ENCODE results near the gene CLCN2.
A peak's percentile ranks its signal among the peaks of the same experiment; 100 is the strongest.

Gene CLCN2

GRCh38 chr3:184372296-184372821 lies 11.0 kb upstream of the CLCN2 start:
- H3K27ac ChIP-seq (ENCODE audit: insufficient read depth, low read depth, low read length, poor library complexity, severe bottlenecking) = no peak overlapping the region
- 86 to 91% methylated on average over 8 of the region's 8 CpGs for WGBS, 2 experiments
- H3K4me3 ChIP-seq (ENCODE audit: insufficient read depth, low read depth, low read length) = no peak overlapping the region
- peaks cover 21% of the 10 kb centered on the region for H3K36me3 ChIP-seq (ENCODE audit: control insufficient read depth, insufficient read depth, low read length)
- H3K27me3 ChIP-seq (ENCODE audit: control insufficient read depth, insufficient read depth, low read length, poor library complexity, severe bottlenecking) = no peaks in the 10 kb centered on the region
- H3K9me3 ChIP-seq (ENCODE audit: control insufficient read depth, low read length) = no peaks in the 10 kb centered on the region
- H3K4me1 ChIP-seq (ENCODE audit: control insufficient read depth, insufficient read depth, low read length) = peaks cover 6% of the 10 kb centered on the region

GRCh38 chr3:184371570-184372018 lies 10.2 kb upstream of the CLCN2 start:
- Histone ChIP-seq H3K27me3 (ENCODE audit: control insufficient read depth, insufficient read depth, low read length, poor library complexity, severe bottlenecking) (no peaks in the 10 kb centered on the region), H3K4me3 (ENCODE audit: insufficient read depth, low read depth, low read length) (no peak overlapping the region), H3K9me3 (ENCODE audit: control insufficient read depth, low read length) (no peaks in the 10 kb centered on the region), H3K4me1 (ENCODE audit: control insufficient read depth, insufficient read depth, low read length) (peaks cover 3% of the 10 kb centered on the region), H3K36me3 (ENCODE audit: control insufficient read depth, insufficient read depth, low read length) (peaks cover 29% of the 10 kb centered on the region), H3K27ac (ENCODE audit: insufficient read depth, low read depth, low read length, poor library complexity, severe bottlenecking) (no peak overlapping the region)
- WGBS, 2 experiments = 50 to 58% methylated on average over 5 of the region's 5 CpGs

- Histone ChIP-seq H3K27me3 (ENCODE audit: control insufficient read depth, insufficient read depth, low read length, poor library complexity, severe bottlenecking) (no peaks in the 10 kb centered on the region), H3K4me3 (ENCODE audit: insufficient read depth, low read depth, low read length) (no peak overlapping the region), H3K9me3 (ENCODE audit: control insufficient read depth, low read length) (no peaks in the 10 kb centered on the region), H3K27ac (ENCODE audit: insufficient read depth, low read depth, low read length, poor library complexity, severe bottlenecking) (no peak overlapping the region), H3K36me3 (ENCODE audit: control insufficient read depth, insufficient read depth, low read length) (peaks cover 40% of the 10 kb centered on the region), H3K4me1 (ENCODE audit: control insufficient read depth, insufficient read depth, low read length) (peaks cover 3% of the 10 kb centered on the region)
- 93 to 96% methylated on average over 3 of the region's 3 CpGs for whole genome bisulfite sequencing, 2 experiments
Observed at GRCh38 chr3:184368586-184369183, 7.3 kb upstream of the CLCN2 start.

DNA sequence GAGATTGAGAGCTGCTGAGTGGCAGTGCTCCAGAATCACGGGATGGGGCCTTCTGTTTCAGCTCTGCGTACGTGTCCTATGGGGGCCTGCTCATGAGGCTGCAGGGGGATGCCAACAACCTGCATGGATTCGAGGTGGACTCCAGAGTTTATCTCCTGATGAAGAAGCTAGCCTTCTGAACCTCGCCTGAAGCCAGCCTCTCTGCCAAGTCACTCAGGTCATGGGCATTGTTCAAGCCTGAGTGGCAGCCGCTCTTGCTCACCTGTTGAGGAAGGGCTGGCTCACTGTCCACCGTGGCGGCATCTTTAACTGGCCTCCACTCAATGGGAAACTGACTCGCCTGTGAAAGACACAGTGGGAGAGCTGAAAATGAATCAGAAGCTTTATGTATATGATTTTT lies 6.7 kb upstream of the CLCN2 start:
- no peaks in the 10 kb centered on the region for H3K27me3 ChIP-seq (ENCODE audit: control insufficient read depth, insufficient read depth, low read length, poor library complexity, severe bottlenecking)
- 94 to 97% methylated on average over 9 of the region's 9 CpGs for WGBS, 2 experiments

DNA sequence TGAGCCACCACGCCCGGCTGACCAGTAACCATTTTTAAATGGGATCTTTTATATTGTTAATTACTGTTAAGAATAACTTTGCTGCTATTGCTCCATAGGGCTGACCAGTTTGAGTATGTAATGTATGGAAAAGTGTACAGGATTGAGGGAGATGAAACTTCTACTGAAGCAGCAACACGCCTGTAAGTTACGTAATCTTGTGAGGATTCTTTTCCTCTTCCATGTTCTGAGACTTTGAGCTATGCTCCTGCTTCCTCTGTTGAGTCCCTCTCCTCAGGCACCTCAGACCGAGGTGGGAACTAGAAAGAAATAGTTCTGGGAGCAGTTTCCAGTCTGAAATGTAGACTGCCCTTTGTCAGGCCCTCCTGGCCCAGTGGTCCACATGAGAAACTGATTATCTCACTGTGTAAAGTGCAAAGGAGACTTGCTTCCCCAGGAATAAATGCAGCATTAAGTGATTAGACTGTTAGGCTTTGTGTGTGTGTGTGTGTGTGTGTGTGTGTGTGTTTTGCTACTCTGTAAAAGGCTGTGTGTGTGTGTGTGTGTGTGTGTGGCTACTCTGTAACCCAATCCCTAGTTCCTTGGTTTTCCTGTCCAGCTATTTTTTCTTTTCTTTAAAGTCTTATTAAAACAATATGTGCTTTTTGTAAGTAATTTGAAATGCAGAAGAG lies 5.3 kb upstream of the CLCN2 start:
- H3K4me3 ChIP-seq (ENCODE audit: insufficient read depth, low read depth, low read length) = no peak overlapping the region
- H3K27ac ChIP-seq (ENCODE audit: insufficient read depth, low read depth, low read length, poor library complexity, severe bottlenecking) = no peak overlapping the region
- no peaks in the 10 kb centered on the region for H3K9me3 ChIP-seq (ENCODE audit: control insufficient read depth, low read length)
- H3K36me3 ChIP-seq (ENCODE audit: control insufficient read depth, insufficient read depth, low read length) = peaks cover 40% of the 10 kb centered on the region
- WGBS, 2 experiments = 96% methylated on average over 5 of the region's 5 CpGs
- H3K27me3 ChIP-seq (ENCODE audit: control insufficient read depth, insufficient read depth, low read length, poor library complexity, severe bottlenecking) = no peaks in the 10 kb centered on the region
- H3K4me1 ChIP-seq (ENCODE audit: control insufficient read depth, insufficient read depth, low read length) = peaks cover 2% of the 10 kb centered on the region

More for the DNA sequence above, 6.7 kb upstream of the CLCN2 start:
- Histone ChIP-seq H3K9me3 (ENCODE audit: control insufficient read depth, low read length) (no peaks in the 10 kb centered on the region), H3K36me3 (ENCODE audit: control insufficient read depth, insufficient read depth, low read length) (peaks cover 40% of the 10 kb centered on the region), H3K27ac (ENCODE audit: insufficient read depth, low read depth, low read length, poor library complexity, severe bottlenecking) (no peak overlapping the region), H3K4me3 (ENCODE audit: insufficient read depth, low read depth, low read length) (no peak overlapping the region), H3K4me1 (ENCODE audit: control insufficient read depth, insufficient read depth, low read length) (peaks cover 3% of the 10 kb centered on the region)

DNA sequence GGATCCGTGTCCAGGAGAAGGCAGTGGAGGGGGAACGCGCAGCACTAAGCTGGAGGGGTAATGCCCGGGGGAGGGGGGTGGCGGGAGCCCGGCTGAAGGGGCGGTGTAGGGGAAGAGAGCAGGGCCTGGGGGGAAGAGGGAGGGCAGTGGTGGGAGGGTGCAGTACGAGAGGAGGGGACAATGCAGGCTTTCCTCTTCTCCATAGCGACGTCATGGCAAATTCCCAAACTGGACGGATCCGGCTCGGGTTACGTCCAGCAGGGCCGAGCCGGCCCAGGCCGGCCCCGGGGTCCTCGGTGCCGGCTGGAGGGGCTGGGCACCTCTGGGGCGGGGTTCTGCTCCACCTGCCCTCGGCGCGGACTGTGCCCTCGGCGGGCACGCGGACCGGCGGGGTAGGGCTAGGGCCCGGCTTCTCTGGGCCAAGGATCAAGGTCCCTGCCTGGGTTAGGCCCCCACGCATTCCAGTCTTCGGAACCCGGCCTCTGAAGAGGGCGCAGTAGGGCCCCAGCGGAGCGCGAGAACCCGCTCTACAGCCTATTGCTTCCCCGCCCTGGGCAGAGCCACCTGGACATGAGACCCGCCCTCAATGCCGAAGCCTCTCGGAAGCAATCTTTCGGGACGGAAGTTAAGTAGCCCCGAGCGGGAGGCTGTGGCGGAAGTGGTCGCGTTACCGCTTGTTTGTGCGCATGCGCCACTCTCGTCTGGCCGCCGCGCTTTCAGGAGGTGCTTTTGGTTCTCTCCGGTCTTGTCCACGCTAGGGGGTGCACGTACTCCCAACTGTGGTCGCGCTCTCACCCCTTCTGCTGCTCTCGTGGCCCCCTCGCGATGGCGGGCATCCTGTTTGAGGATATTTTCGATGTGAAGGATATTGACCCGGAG lies 1.5 kb upstream of the CLCN2 start:
- Histone ChIP-seq H3K27ac (ENCODE audit: insufficient read depth, low read depth, low read length, poor library complexity, severe bottlenecking) (peak overlapping the region; percentile 100), H3K27me3 (ENCODE audit: control insufficient read depth, insufficient read depth, low read length, poor library complexity, severe bottlenecking) (no peaks in the 10 kb centered on the region), H3K4me1 (ENCODE audit: control insufficient read depth, insufficient read depth, low read length) (peaks cover 14% of the 10 kb centered on the region), H3K36me3 (ENCODE audit: control insufficient read depth, insufficient read depth, low read length) (peaks cover 30% of the 10 kb centered on the region), H3K4me3 (ENCODE audit: insufficient read depth, low read depth, low read length) (peak overlapping the region; percentile 86), H3K9me3 (ENCODE audit: control insufficient read depth, low read length) (no peaks in the 10 kb centered on the region)
- WGBS, 2 experiments = 1% methylated on average over 68 of the region's 68 CpGs

DNA sequence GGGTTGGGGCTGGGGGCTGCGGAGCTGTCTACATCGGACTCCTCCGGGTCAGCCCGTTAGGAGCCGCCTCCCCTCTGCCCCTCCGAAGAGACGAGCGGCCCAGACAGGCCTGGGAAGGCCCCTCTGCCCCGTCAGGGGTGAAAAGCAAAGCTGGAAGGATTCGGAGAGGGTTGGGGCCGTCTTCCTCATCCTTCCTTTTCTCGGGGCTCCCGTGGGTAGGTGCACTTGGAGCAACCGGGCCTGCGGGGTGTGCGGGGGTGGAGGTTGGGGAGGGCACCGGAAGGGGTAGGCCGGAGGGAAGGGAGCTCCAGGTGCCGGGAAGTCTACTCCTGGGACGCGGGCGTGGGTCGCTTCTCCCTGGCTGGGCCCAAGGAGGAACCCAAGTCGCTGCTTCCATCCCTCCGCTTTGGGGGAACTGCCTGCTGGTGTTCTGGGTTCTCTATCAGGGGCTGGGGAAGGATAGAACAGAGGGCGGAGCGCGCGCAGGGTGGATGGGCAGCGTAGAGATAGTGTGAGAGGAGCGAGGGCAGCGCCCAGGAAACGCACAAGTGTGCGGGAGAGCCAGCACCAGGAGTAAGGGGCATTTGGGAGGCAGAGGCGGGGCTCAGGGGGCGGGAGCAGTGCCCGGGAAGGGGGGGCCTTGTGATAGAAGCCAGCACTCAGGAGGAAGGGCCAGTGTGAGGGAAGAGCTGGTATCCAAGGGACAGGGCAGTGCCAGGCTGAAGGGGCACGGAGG lies 695 bp upstream of the CLCN2 start:
- 1% methylated on average over 38 of the region's 38 CpGs for WGBS, 2 experiments
- Histone ChIP-seq H3K27ac (ENCODE audit: insufficient read depth, low read depth, low read length, poor library complexity, severe bottlenecking) (peak overlapping the region; percentile 100), H3K4me3 (ENCODE audit: insufficient read depth, low read depth, low read length) (peak overlapping the region; percentile 86), H3K27me3 (ENCODE audit: control insufficient read depth, insufficient read depth, low read length, poor library complexity, severe bottlenecking) (no peaks in the 10 kb centered on the region), H3K36me3 (ENCODE audit: control insufficient read depth, insufficient read depth, low read length) (peaks cover 30% of the 10 kb centered on the region), H3K4me1 (ENCODE audit: control insufficient read depth, insufficient read depth, low read length) (peaks cover 14% of the 10 kb centered on the region), H3K9me3 (ENCODE audit: control insufficient read depth, low read length) (no peaks in the 10 kb centered on the region)

DNA sequence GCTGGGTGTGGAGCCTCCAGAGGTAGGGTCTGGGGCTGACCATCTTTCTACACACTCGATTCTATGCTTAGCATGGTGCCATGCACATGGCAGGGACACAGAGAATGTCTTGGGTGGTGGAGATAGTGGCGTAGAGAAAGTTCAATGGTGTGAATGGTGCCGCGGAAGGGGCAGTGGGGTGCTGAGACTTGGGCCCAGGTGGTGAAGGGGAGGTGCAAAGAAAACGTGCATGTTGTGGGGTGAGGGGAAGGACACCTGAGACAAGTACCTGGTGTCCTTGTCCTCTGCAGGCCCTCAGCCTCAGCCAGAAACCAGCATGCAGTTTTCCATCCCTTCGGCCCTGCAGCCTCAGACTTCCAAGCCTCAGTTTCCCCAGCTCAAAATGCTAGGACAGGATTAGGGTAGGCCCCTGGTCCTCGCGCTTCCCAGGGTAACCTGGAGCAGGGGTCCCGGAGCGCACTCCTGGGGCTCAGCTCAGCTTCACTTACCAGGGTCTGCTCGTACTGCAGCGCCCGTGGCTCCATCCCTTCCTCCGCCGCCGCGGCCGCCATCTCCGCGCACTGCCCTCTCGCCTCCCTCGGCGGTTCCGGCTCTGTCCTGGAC lies 375 bp downstream of the CLCN2 start:
- Histone ChIP-seq H3K27ac (ENCODE audit: insufficient read depth, low read depth, low read length, poor library complexity, severe bottlenecking) (no peak overlapping the region), H3K36me3 (ENCODE audit: control insufficient read depth, insufficient read depth, low read length) (peaks cover 29% of the 10 kb centered on the region), H3K9me3 (ENCODE audit: control insufficient read depth, low read length) (no peaks in the 10 kb centered on the region), H3K27me3 (ENCODE audit: control insufficient read depth, insufficient read depth, low read length, poor library complexity, severe bottlenecking) (no peaks in the 10 kb centered on the region), H3K4me3 (ENCODE audit: insufficient read depth, low read depth, low read length) (peak overlapping the region; percentile 86), H3K4me1 (ENCODE audit: control insufficient read depth, insufficient read depth, low read length) (peaks cover 14% of the 10 kb centered on the region)
- WGBS, 2 experiments = 6% methylated on average over 24 of the region's 24 CpGs

- Histone ChIP-seq H3K9me3 (ENCODE audit: control insufficient read depth, low read length) (no peaks in the 10 kb centered on the region), H3K36me3 (ENCODE audit: control insufficient read depth, insufficient read depth, low read length) (peaks cover 33% of the 10 kb centered on the region), H3K27ac (ENCODE audit: insufficient read depth, low read depth, low read length, poor library complexity, severe bottlenecking) (peak overlapping the region; percentile 18), H3K27me3 (ENCODE audit: control insufficient read depth, insufficient read depth, low read length, poor library complexity, severe bottlenecking) (no peaks in the 10 kb centered on the region), H3K4me3 (ENCODE audit: insufficient read depth, low read depth, low read length) (peak overlapping the region; percentile 86), H3K4me1 (ENCODE audit: control insufficient read depth, insufficient read depth, low read length) (peaks cover 14% of the 10 kb centered on the region)
- 10 to 14% methylated on average over 12 of the region's 12 CpGs for WGBS, 2 experiments
Observed at GRCh38 chr3:184360070-184360928, 1.1 kb downstream of the CLCN2 start.

Measured in ectodermal cell (in vitro differentiated cells).